ENCODE measurements around the gene GALNT8. TPM values are rescaled to one million over a fixed set of nuclear protein-coding genes. Genes with fewer than 3 reads are reported as not detected.

GALNT8 gene
- total and polyA plus RNA-seq, 10 of the 15 experiments (the other 5 are each of a cell fraction or from before 2014, with no cell fraction given) = 0.14 to 0.81 (median 0.31) TPM; not detected in 1

GRCh38 chr12:4725057-4725456 lies 4.9 kb downstream of the GALNT8 start:
- no peak for DNase-seq (ENCODE audit: low read depth, low spot score)
- ChIA-PET CTCF (interaction anchor here (0.6 kb wide), 1 partner anchor 367 kb away, joined by 3 read pairs; no protein-coding TSS in a partner anchor), SMC1A (ENCODE audit: uncharacterized antibody, unreplicated experiment) (no interaction called here), POLR2A (no interaction called here), RAD21 (ENCODE audit: unreplicated experiment) (no interaction called here)
- TF ChIP-seq PBX3 (IDR thresholded peaks at IDR 0.05; ENCODE audit: insufficient replicate concordance, low read depth, low read length) (no peak), FOXK2 (IDR thresholded peaks at IDR 0.05) (no peak), ZBTB33 (IDR thresholded peaks at IDR 0.05) (no peak), ATF7 (IDR thresholded peaks at IDR 0.05; ENCODE audit: low read depth) (peak; percentile 32; the same call in 1 of the 2 replicates), BMI1 (IDR thresholded peaks at IDR 0.05; ENCODE audit: borderline replicate concordance) (no peak), EGR1 (IDR thresholded peaks at IDR 0.05; ENCODE audit: borderline replicate concordance in 1 of 2, low read depth in 2 of 2, low read length in 2 of 2) (no peak)
- WGBS (ENCODE audit: insufficient coverage, insufficient replicate concordance, low lambda C conversion rate, missing lambda C conversion rate) = 33% methylated on average over 3 of the region's 3 CpGs
- FAIRE-seq = no peak
- no peaks in the 10 kb centered on the region for H3K9me3 ChIP-seq (replicated peaks; ENCODE audit: control insufficient read depth, insufficient read depth, low read length)
- BruUV-seq (replicated peaks) = no TSS peak
- no peaks in the 10 kb centered on the region for H3K36me3 ChIP-seq (ENCODE audit: control insufficient read depth in 2 of 2, insufficient read depth in 2 of 2, low read length in 1 of 2)
- peaks cover 0 to 2% of the 10 kb centered on the region in 2 experiments; a peak in 3 of 4 replicates for H3K27me3 ChIP-seq (replicated peaks in 1 of 2; ENCODE audit: control insufficient read depth in 2 of 2, insufficient read depth in 2 of 2, low read length in 1 of 2)
- no peaks in the 10 kb centered on the region for H3K4me1 ChIP-seq (ENCODE audit: control insufficient read depth, insufficient read depth, low read length)
- no peak overlapping the region for H3K27ac ChIP-seq (ENCODE audit: control insufficient read depth, insufficient read depth)
- no peaks in the 10 kb centered on the region for H3K79me2 ChIP-seq (ENCODE audit: control insufficient read depth, insufficient read depth, low read length)
- no peak overlapping the region for H3K4me3 ChIP-seq
- no peak overlapping the region for H2AFZ ChIP-seq (ENCODE audit: control insufficient read depth, low read depth, low read length)
- in situ Hi-C loops (cut with MboI) = no loop called here
- H4K20me1 ChIP-seq (ENCODE audit: control insufficient read depth, insufficient read depth) = no peaks in the 10 kb centered on the region
- no peak for ATAC-seq
- no peak overlapping the region for H3K9ac ChIP-seq (ENCODE audit: control insufficient read depth, insufficient read depth, low read length)
- intact Hi-C loops (cut with micrococcal nuclease; ENCODE audit: unreplicated experiment) = no loop called here
- H3K4me2 ChIP-seq (ENCODE audit: control insufficient read depth, insufficient read depth) = no peak overlapping the region
